NCI-H2196 (cell line): ENCODE data around the gene NMNAT3.

Experiments used
- DNase-seq: peaks from one replicate; lab custom pipeline; 2025; ENCODE audit not compliant: unreplicated experiment; lab: John Stamatoyannopoulos, UW

NMNAT3 gene

DNA sequence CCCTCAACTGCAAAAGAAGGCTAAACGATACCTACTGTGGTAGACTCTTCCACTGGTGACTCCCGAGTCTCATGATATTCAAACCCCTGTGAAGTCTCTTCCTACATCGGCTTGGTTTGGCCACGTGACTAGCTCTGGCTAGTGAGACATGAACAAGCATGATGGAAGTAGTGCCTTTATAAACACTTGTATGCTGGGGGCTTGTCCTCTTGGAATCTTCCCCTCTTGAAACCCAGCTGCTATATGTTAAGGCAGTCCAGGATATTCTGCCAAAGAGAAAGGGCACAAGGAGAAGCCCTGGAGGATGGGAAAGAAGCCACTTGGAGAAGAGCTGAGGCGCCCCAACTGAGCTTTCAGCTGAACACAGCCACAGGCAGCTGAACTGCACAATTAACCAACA, 154.6 kb downstream of the NMNAT3 start:
- DNase-seq = no peak

DNA sequence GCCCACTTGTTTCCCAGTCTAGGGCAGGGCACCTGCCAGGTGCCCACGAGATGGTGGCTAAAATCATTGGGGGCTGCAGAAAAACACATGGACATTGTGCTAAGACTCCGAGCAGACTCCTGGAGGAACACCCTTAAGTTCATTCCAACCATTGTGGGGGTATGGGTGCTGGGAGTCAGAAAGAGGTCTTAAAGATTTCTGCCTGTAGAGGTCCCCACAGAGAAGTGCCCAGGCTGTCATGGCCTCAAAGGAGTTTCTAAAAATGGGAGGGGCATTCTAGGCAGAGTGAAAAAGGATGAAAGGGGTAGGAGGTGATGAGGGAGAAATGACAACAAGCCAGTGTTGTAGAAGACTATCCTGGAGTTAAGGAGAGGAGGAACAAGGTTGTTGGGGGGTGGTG, 155.4 kb downstream of the NMNAT3 start:
- no peak for DNase-seq

DNA sequence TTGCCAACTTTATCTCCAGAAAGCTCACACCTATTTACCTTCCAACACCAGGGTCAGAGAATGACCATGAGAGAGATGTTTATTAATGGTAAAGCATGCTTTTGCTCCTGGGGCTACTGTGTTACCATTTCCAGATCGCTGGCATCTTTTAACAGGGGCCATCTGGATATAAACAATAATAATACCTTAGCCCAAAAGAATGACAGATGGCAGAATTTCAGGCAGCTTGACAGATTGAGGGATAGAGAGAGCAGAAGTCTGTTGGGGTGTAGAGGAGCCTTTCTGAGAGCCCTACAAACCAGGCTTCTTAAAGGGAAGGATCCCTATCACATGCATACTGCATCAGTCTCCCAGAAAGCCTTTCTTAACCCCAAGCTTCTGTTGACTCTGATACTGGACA, 156.0 kb downstream of the NMNAT3 start:
- DNase-seq = no peak

DNA sequence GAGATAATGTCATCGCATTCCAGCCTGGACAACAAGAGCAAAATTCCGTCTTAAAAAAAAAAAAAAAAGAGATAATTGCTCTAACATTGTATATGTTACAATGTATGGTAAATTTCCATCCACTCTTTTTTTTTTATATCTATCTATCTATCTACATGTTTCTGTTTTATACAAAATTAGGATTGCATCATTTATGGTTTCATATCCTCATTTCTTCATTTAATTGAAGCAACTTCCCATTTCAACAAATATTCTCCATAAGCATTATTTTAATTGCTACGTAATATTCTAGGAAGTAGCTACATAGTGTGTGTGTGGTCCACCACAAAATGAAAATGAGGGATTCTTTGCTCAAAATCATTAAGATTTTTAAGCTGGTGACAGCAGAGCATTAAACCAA, 156.6 kb downstream of the NMNAT3 start:
- DNase-seq = no peak

DNA sequence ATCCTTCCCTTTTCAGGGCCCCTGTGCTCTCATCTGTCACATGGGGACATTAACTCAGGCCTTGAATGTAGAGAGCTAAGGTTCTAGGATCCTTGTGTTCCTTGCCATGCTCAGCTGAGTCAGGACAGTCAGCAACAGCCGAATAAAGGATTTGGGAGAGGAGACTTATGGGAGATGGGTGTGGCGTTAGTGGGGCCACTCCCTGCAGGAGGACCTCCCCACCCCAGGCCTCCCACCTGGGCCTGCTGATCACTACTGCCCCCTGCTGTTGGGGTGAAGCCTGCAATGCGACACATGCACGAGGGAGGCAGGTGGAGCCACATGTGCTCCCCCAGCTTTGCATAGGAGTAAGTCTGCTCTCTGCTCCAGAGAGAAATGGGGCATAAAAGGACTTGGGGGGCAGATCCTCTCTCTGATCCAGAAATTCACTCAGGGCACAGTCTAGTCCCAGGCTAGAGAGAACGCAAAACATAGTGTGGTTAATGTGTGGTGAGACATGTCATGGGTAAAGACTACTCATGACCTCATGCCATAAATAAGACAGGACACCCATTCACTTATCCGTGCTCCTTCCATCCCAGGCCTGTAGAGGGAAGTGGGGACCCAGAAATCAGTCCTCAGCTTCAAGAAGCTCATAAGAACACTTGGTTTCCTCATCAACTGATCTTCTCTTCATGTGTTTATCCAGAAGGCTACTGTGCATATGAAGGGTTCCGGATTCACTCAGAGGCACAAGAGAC, 157.6 kb downstream of the NMNAT3 start:
- DNase-seq = peak; percentile 14

DNA sequence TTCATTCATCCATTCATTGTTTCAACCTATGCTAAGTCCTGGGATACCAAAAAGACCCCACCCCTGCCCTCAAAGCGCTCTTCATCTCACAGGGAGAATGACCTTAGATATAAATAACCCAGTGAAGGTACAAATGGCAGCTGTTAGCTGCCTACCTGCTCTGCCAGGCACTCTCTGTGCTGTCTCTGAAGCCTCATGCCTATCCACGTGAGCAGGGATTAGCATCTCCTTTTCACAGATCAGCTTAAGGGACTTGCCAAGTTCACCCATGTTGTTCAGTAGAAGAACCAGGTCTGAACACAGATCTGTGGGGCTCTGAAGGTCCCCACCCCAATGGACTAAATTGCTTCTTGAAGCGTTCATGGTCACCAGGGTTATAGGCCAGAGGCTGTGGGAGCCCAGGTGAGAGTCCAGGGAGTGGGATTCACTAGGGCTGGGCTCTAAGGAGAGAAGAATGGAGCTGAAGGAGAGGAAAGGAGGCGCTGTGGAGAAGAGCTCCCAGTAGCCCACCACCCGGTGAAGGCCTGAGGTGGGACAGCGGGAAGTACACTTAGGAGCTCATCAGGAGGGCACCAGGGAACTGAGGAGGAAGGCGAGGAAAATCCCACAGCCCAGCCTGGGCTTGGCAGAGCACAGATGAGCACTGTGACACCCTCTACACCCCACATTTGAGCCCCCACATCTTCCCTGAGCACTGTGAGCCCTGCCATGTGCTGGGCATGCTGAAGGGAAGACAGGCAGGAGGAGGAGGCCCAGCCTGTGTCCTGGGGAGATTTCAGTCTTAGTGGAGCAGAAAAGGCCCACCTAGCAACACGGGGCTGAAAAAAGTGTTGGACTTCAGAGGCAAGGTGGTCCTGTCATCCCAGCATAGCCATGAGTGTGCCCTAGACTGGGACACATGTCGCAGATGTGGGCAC, 158.6 kb downstream of the NMNAT3 start:
- no peak for DNase-seq

DNA sequence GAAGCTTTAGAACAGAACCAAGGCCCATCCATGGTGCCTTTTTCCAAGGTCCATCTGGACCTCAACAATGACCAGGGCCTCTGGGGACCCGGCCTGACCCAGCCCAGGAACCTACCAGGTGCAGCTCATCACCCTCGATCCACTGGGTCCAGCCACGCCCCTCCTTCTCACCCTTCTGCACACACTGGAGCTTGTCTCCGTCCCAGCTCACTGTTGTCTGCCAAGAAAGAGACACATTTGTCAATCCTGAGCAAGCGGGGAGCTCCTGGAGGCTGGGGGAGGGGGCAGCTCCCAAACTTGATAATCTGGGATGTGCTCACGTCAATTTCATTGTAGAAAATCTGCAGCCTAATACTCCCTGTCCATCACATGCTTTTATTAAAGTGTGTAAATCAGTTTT, 159.5 kb downstream of the NMNAT3 start:
- DNase-seq = no peak

DNA sequence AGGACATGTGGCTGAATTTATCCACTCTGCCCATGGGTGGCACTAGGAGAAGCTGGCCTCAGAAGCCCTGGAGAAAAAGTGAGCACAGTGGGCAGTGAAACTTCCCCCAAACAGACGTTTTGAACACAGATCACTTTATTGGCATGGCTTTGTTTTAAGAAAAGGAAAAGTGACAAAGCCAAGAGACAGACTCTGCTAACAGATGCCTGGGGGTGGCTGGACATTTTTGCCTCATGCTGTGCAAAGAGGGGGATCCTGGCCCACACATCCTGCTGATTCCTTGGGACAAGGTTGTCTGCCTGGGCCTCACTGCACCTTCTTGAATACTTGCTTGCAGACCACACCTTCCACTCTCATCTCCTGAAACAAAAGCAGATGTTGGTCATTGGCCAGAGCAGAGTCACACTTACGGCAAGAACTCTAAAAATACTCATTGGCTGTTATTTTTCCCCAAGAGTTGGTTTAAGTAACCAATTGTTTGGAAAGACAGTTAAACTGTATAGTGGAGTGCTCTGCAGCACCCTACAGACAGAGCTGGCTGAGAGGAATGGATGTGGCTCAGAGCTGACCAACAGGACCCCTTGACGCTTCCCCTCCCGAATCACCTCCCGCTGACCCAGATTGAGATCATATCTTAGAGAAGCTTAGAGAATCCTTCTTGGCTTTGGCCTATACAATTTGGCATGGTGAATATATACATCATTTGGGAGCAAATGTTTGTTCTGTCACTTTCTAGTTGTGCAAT, 160.3 kb downstream of the NMNAT3 start:
- DNase-seq = no peak

DNA sequence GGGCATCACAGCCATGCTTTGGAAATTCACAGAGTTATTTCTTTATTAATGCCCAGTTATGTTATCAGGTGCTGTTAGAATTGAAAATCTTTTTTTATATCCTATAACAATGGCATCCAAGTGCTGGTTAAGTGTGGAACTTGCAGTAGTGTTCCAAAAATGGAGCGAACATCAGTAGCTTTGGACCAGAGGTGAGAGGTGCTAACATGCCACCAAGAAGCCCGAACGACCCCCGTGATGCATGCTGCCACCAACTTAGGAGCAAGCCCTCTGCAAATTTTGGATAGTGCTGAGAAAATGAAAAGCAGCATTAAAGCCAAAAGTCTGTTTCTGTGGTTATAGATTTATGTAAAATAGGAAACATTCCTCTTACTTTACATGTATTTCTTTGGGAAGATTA, 163.0 kb downstream of the NMNAT3 start:
- DNase-seq = no peak
